SIG-M5 (cell line): ENCODE measurements around the gene PDZD11.
"Not testable (repeated sequence)": the region's sequence is repeated elsewhere in the genome, so short reads cannot be mapped to it uniquely, and the experiment has no call there.

Source experiments
- DNase-seq: peaks from one replicate; lab custom pipeline; 2025; lab: John Stamatoyannopoulos, UW

PDZD11 gene

GRCh38 chrX:70289793-70290770 is at the start of gene PDZD11, which contains the start of gene KIF4A:
PDZD11 (minus strand) TSS chrX:70289927; CDS start chrX:70289341, 586 bp downstream.
KIF4A (plus strand) TSS chrX:70290104; CDS start chrX:70290459, 355 bp downstream.
- no peak for DNase-seq

- DNase-seq: no peak
Observed at GRCh38 chrX:70338290-70338689, 48.6 kb upstream of the PDZD11 start.

DNA sequence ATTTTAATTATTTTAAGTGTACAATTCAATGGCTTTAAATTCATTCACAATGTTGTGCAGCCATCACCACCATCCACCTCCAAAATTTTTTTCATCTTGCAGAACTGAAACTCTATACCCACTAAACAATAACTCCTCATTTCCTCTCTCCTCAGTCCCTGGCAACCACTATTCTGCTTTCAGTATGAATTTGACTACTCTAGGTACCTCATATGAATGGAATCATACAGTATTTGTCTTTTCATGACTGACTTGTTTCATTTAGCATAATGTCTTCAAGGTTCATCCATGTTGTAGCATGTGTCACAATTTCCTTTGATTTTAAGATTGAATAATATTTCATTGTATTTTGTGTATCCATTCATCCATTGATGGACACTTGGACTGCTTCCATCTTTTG is 47.0 kb upstream of the PDZD11 start:
- DNase-seq: no peak

- DNase-seq: no peak
Observed at GRCh38 chrX:70332600-70332999, 42.9 kb upstream of the PDZD11 start.

DNA sequence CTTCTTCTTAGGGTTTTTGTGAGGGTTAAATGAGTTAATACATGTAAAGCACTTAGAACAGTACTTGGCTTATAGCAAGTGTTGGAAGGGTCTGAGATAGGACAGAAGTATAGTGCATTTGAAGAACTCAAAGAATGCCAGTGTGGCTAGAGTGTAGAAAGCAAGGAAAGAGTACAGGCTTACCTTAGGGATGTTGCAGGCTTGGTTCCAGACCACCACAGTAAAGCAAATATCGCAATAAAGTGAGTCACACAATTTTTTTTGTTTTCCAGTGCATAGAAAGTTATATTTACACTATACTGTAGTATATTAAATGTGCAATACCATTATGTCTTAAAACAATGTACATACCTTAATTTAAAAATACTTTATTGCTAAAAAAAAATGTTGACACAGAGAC is 41.4 kb upstream of the PDZD11 start:
- no peak for DNase-seq

DNA sequence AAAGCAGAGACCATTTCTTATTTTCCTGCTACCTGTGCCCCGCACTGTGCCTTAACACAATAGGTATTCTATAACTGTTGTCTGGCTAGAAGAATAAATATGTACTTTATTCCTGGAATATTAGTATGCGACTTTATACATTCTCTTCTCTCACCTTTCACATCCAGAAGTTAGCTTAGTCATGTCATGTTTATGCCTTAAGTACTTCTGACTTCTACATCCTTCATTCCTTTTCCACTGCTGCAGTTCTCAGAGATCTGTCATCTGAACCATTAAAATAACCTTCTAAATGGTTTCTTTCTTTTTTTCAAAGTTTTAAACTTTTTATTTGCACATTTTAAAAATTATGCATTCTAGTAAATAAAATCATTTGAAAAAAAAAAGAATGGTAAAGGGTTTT is 34.6 kb upstream of the PDZD11 start:
- no peak for DNase-seq

DNA sequence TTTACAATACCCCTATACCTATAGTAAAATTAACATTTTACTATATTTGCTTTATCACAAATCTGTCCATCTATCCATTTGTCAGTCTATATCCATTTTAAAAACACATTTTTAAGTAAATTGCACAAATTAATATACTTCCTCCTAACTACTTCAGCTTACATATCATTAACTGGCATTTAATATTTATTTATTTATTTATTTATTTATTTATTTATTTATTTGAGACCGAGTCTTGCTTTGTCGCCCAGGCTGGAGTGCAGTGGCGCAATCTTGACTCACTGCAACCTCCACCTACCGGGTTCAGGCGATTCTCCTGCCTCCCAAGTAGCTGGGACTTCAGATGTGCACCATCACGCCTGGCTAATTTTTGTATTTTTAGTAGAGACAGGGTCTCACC is 33.9 kb upstream of the PDZD11 start:
- not testable (repeated sequence) for DNase-seq

DNA sequence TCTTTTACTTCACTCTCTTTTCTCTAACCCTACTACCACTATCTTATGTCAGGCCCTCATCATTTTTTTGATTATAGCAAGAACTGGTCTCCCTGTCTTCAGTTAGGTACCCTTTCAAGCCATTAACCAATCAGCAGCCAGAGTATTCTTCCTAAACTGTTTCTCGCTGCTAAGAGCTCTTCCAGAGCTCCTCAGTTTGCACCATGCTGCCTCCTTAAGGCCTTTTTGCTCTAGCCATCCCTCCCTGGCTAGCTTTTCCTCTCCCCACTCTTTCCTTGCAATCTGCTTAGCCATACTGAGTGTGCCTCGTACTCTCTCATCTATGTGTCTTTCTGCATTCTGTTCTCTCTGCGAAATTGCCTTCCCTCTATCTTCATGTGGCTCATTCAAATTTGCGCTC is 33.1 kb upstream of the PDZD11 start:
- no peak for DNase-seq

GRCh38 chrX:70313503-70313902 is 23.8 kb upstream of the PDZD11 start:
- DNase-seq: no peak

GRCh38 chrX:70301716-70302115 is 12.0 kb upstream of the PDZD11 start:
- no peak for DNase-seq

GRCh38 chrX:70293621-70294020 is 3.9 kb upstream of the PDZD11 start:
- DNase-seq: no peak

DNA sequence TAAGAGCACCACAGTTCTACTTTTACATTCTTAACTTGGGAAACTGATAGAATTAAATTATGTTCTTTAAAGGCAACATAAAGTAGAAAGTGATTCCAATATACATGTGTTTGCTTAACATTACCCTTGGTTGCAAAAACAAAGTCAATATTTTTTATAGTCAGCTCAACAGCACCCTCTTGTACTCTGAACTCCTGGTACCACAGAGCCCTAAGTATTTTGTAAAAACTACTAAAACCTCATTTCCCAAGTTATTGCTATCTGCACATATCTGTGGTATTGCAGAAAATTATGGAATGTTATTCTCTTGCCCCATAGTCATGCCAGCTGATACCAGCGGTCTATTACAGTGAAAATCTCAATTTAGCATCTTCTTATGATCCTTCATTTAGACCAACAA is 3.1 kb upstream of the PDZD11 start:
- no peak for DNase-seq

DNA sequence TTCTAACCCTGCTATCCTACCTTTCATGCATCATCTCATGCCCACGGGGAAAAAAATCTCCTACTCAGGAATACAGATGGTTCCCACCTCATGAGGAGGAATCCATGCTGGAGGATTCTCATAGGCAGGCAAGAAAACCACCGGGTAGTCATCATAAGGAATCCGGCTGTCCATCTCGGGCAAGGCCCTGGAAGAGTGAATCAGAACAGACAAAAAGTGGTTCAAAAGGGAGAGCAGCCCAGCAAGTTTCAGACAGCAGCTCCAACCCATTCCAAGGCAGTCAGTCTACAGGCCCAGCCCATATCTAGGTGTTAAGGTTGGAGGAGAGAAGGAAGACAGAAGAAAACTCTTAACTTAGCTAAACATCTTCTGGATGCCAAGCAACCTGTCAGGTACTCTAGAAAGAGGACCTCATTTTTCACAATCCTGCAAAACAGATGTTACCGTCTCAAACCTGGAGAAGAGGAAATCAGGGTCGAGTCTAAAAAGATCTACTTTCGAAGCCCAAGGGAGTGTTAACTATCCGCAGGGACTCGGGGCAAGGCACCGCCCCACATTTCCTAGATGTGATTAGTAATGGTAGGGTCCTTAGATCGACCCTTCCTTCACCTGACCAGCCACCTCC is 447 bp downstream of the PDZD11 start:
- DNase-seq: no peak

DNA sequence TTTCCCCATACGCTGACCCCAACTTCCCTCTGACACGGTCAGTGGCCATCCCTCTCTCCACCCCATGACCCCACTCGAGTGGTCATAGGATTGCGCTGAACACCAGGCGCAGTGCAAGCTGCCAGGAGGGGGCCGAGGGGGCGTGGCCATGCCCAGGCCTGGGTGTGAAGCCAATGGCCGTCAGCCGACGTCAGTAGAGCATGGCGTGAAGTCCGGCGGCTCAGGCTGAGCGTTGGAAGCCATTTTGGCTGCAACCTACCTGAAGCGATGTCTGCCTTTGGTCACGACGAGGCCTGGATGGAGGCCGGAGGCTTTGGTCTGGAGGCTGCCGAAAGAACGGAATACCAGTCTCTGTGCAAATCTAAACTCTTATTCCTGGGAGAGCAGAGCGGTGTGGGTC is 7.8 kb downstream of the PDZD11 start, which contains the start of gene RAB41:
TSS of gene RAB41 (plus strand) at position 222 of the 400 bp plus-strand sequence. CDS start at position 268, 46 bp downstream.
- no peak for DNase-seq

GRCh38 chrX:70280573-70280972 is 9.2 kb downstream of the PDZD11 start:
- no peak for DNase-seq

- DNase-seq: no peak
Observed at GRCh38 chrX:70279081-70279480, 10.6 kb downstream of the PDZD11 start.

DNA sequence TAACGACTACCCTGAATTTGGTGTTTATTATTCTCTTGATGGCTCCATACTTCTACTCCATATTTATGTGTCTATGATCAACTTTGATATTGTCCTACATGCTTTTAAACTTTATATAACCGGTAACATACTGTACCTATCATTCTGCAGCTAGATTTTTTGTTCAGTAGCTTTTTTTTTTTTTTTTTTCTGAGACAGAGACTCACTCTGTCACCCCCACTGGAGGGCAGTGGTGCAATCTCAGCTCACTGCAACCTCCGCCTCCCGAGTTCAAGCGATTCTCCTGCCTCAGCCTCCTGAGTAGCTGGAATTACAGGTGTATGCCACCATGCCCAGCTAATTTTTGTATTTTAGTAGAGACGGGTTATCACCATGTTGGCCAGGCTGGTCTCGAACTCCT is 15.7 kb downstream of the PDZD11 start:
- DNase-seq: not testable (repeated sequence)

DNA sequence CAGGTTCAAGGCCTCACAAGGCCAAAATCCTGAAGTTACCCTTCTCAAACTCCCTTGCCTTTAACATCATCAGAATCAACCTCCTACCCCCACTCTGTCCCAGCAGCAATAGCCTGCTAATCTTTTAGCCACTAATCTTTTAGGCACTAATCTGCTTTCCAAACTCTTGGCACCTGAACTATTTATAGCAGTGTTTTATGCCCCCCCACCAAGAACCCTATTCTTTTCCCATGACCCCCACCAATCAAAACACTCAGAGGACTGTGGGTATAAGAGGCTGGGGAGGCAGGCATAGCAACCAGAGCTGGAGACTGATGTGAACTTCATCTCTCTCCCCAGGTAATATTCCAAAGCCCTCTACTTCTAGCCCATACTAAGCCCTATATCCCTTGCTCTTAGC is 21.7 kb downstream of the PDZD11 start, which contains the start of gene ARR3:
TSS of gene ARR3 (plus strand) at position 301 of the 400 bp plus-strand sequence. CDS start 1,052 bp downstream, outside the sequence.
- DNase-seq: no peak

GRCh38 chrX:70264784-70265183 is 24.9 kb downstream of the PDZD11 start:
- DNase-seq: no peak

- no peak for DNase-seq
Observed at GRCh38 chrX:70262952-70263567, 26.7 kb downstream of the PDZD11 start.

DNA sequence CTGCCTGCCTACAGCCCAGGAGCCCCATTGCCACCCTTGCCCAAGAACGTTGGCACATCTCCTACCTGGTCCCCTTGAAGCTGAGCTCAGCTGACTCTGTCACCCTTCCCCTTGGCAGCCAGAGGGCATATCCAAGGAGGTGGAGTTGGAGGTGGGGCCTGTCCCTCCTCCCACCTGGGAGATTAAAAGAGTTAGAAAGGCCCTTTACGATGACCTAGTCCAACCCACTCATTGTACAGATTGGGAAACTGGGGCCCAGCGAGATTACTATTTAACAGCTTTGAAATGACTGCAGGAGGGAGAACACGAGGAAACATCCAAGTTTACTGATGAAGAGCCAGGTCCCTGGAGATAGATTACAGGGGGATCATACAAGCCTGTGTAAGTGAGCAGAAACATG is 29.6 kb downstream of the PDZD11 start, which contains the start of gene P2RY4:
TSS of gene P2RY4 (minus strand) at position 101 of the 400 bp plus-strand sequence. CDS start 580 bp downstream, outside the sequence.
- no peak for DNase-seq
